Choroid plexus epithelial cell (primary cell): ENCODE measurements around the gene CUL1.

Experiments
- DNase-seq: peaks from one replicate; pipeline ENCODE4 v3.0.0-alpha.2; 2010; ENCODE audit warnings: low read depth
- H3K4me3 ChIP-seq: 2 replicates; pipeline ENCODE4 v1.5.1; 2011; ENCODE audit warnings: low read depth, mild to moderate bottlenecking, control low read depth, low read length, moderate library complexity
- TF ChIP-seq, protein P1 (sequence below): conservative IDR thresholded peaks from 2 replicates; pipeline ENCODE4 v1.5.1; 2011; ENCODE audit warnings: low read depth, mild to moderate bottlenecking, control low read depth, inconsistent platforms, low read length, moderate library complexity

CUL1 gene

DNA sequence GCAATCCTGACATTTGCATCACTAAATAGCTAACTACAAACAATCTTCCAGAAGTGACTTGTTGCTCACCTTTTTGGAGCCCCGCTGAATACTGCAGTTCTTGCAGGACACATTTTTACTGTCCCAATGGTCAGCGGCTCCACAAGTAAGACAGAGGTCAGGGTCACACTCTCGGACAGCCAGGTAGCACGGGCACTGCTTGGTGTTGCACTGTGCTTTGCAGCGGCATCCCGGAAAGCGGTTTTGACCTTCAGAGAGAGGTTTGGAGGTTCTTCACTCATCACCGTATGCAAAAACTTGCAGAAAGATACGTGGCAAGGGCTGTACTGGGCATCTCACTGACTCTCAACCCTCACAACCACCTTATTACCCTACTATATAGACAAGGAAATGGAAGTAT, 115.2 kb downstream of the CUL1 start:
- no peak overlapping the region for H3K4me3 ChIP-seq
- TF ChIP-seq, protein P1, sequence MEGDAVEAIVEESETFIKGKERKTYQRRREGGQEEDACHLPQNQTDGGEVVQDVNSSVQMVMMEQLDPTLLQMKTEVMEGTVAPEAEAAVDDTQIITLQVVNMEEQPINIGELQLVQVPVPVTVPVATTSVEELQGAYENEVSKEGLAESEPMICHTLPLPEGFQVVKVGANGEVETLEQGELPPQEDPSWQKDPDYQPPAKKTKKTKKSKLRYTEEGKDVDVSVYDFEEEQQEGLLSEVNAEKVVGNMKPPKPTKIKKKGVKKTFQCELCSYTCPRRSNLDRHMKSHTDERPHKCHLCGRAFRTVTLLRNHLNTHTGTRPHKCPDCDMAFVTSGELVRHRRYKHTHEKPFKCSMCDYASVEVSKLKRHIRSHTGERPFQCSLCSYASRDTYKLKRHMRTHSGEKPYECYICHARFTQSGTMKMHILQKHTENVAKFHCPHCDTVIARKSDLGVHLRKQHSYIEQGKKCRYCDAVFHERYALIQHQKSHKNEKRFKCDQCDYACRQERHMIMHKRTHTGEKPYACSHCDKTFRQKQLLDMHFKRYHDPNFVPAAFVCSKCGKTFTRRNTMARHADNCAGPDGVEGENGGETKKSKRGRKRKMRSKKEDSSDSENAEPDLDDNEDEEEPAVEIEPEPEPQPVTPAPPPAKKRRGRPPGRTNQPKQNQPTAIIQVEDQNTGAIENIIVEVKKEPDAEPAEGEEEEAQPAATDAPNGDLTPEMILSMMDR, result no peak
- DNase-seq, result no peak

GRCh38 chr7:148814922-148815559, 116.3 kb downstream of the CUL1 start:
- DNase-seq, result no peak
- H3K4me3 ChIP-seq, result no peak overlapping the region
- TF ChIP-seq, protein P1, result no peak

GRCh38 chr7:148815612-148816011, 116.9 kb downstream of the CUL1 start:
- H3K4me3 ChIP-seq, result no peak overlapping the region
- DNase-seq, result no peak
- TF ChIP-seq, protein P1, result no peak

DNA sequence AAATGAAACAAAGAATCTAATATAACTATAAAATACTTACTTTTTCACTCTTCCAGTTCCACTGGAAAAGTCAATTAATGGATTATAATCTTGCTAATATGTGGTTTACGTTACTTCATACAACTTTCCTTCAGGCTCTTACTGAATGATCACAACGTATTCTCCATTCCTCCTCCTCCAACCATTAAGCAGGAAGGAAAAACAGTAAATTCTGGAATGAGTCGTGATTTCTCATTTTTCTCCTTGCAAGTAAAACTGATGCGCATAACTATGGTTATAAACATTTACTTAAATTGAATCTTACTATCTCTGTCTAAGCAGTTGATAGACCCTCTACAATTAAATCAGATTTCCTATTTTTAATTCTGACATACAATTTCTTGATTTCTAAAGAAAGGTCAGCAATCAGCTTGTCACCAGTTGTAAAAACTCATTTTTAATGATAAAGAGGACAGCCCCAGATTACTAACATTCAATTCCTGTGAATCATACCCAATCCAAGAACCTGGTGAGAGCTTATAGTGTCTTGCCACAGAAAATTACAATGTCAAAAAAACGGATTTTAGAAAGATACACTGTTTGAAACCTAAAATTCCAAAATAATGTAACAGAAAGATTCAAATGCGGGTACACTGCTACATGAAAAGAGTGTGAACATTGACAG, 121.1 kb downstream of the CUL1 start:
- peak; percentile 60 for DNase-seq
- TF ChIP-seq, protein P1, result no peak
- H3K4me3 ChIP-seq, result no peak overlapping the region

DNA sequence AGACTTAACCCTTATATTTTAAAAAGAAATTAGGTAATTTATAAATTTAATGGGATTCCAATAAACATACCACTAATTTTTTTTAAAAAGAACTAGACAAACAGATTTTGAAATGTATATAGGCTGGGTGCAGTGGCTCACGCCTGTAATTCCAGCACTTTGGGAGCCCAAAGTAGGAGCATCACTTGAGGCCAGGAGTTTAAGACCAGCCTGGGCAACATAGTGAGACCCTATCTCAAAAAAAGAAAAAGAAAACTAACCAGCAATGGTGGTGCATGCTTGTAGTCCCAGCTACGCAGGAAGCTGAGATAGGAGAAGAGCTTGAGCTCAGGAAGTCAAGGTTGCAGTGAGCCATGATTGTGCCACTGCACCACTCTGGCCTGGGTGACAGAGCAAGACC, 122.7 kb downstream of the CUL1 start:
- no peak overlapping the region for H3K4me3 ChIP-seq
- TF ChIP-seq, protein P1, result no peak
- DNase-seq, result no peak

GRCh38 chr7:148824864-148825263, 126.2 kb downstream of the CUL1 start:
- no peak for DNase-seq
- TF ChIP-seq, protein P1, result no peak
- H3K4me3 ChIP-seq, result no peak overlapping the region

DNA sequence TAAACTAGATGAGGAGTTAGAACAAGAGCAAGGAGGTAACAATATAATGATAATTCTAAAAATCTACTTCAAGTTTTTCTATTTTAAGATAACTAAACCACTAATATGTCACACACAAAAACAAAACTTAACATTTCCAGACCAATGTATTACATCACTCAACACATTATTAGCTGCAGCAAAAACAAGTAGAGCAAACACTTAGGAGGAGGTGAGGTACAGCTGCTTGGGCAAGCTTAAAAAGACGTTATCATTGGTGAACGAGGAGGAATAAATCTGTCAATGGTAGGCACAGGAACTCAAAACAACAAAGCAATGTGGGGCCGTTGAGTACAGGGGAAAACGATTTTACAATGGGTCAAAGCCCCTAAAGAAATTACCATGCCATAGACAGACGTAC, 126.6 kb downstream of the CUL1 start:
- no peak for DNase-seq
- TF ChIP-seq, protein P1, result no peak
- H3K4me3 ChIP-seq, result no peak overlapping the region
